MG63 (cell line): Measurements from ENCODE around the gene SHROOM3. TPM values are rescaled to one million over a fixed set of nuclear protein-coding genes. Genes with fewer than 3 reads are reported as not detected.

Experiments used
- DNase-seq: peaks from one replicate; pipeline ENCODE4 v3.0.0-alpha.2; 2020
- H3K27me3 ChIP-seq: fragments of 250-450 bp; sonication (Bioruptor Pico); 2 replicates; pipeline ENCODE4 v1.5.1; 2020; ENCODE audit warnings: mild to moderate bottlenecking, moderate library complexity
- H3K36me3 ChIP-seq: fragments of 250-450 bp; sonication (Bioruptor Pico); 2 replicates; pipeline ENCODE4 v1.5.1; 2020; ENCODE audit warnings: mild to moderate bottlenecking, moderate library complexity
- H3K4me3 ChIP-seq: fragments of 250-450 bp; sonication (Bioruptor Pico); 2 replicates; pipeline ENCODE4 v1.5.1; 2020; ENCODE audit warnings: mild to moderate bottlenecking, moderate library complexity
- H3K9me3 ChIP-seq: fragments of 250-450 bp; sonication (Bioruptor Pico); 2 replicates; pipeline ENCODE4 v1.5.1; 2020; ENCODE audit warnings: mild to moderate bottlenecking, moderate library complexity
- total RNA-seq: library from RNA; depleted of rRNA; stranded (reverse); fragments of >200 nt; shearing (Covaris generic); gene quantifications from 2 replicates; pipeline ENCODE4 v1.2.3, GENCODE V29; 2014; ENCODE audit warnings: low replicate concordance

SHROOM3 gene
- total RNA-seq, 1 experiment from 2014 or later: 10.0 TPM

- Histone ChIP-seq H3K4me3 (no peak overlapping the region), H3K36me3 (no peaks in the 10 kb centered on the region), H3K27me3 (no peaks in the 10 kb centered on the region), H3K9me3 (no peaks in the 10 kb centered on the region)
- no peak for DNase-seq
Measured at GRCh38 chr4:76513482-76513881, 78.5 kb downstream of the SHROOM3 start.

GRCh38 chr4:76514087-76514486 lies 79.1 kb downstream of the SHROOM3 start:
- Histone ChIP-seq H3K36me3 (no peaks in the 10 kb centered on the region), H3K27me3 (no peaks in the 10 kb centered on the region), H3K4me3 (no peak overlapping the region), H3K9me3 (no peaks in the 10 kb centered on the region)
- DNase-seq: no peak

DNA sequence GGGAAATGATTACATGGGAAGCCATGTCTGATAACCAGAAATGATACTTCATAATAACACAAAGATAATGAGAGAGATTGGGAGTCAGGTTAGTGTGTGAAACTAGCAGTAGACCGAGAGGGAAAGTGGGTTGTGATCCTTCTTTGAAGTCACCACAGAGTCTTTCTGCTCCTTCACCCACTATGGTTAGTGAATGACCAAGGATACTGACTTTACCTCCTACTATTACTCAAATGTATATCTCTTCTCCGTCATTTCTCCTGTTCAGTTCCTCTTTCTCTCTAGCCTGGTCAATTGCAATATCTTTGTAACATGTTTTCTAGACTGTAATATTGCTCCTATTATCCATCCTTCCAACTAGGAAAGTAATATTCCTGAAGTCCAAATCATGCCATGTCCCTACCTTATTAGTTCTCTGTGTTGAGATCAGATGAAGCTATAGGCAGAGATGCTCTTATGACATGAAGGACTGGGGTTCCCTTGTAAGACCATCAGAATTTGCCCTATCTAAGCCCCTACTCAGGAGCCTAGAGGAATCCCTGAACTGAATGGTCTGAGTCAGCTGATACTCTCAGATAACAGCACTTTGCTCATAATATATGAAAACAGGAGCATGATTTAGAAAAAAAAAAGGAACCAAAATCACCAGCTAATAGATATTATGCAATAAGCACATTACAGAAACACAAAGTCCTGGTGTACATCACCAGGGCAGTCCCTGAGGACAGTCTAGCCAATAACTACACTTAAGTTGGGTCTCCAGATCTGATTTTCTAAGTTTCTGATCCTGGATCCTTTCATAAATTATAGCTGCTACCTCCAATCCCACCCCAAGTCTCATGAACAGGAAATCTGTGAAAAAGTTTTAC lies 81.2 kb downstream of the SHROOM3 start:
- Histone ChIP-seq H3K27me3 (no peaks in the 10 kb centered on the region), H3K9me3 (no peaks in the 10 kb centered on the region), H3K4me3 (no peak overlapping the region), H3K36me3 (no peaks in the 10 kb centered on the region)
- DNase-seq: no peak

- Histone ChIP-seq H3K9me3 (no peaks in the 10 kb centered on the region), H3K36me3 (no peaks in the 10 kb centered on the region), H3K4me3 (no peak overlapping the region), H3K27me3 (no peaks in the 10 kb centered on the region)
- DNase-seq: no peak
Measured at GRCh38 chr4:76518241-76518640, 83.2 kb downstream of the SHROOM3 start.

DNA sequence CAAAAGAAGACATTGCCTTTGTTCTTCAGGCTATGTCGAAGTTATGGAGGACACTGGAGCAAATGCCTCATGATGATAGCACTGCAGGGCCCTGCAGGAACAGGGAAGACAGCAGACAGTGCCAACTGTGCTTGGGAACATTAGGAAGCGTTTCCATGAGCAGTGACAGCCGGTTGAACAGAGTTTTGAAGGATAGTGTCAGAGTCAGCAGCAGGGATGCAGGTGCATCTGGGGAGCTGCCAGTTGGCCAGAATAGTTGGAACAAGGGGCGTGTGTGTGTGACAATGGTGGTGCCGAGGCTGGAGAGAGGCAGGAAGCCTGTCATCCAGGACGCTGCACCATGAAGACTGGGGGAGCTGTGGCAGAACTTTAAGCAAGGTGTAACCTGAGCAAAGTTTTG lies 88.6 kb downstream of the SHROOM3 start:
- H3K4me3 ChIP-seq: no peak overlapping the region
- no peaks in the 10 kb centered on the region for H3K9me3 ChIP-seq
- no peaks in the 10 kb centered on the region for H3K27me3 ChIP-seq
- no peaks in the 10 kb centered on the region for H3K36me3 ChIP-seq
- DNase-seq: no peak

DNA sequence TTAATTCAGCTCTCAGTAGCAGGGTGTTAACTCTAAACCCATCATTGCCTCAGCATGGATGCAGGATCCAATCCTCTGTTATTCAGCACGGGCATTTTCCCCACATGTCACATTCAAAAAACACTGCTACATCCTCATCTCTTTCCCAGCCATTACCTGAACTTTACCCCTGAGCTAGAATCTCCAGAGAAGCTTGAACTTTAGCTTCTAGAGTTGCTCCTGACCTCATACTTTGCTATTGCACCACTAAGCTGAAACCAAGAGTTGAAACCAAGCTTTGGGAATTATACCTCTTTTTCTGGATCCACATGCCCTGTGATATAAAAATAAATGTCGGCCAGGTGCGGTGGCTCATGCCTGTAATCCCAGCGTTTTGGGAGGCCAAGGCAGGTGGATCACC lies 90.7 kb downstream of the SHROOM3 start:
- Histone ChIP-seq H3K9me3 (no peaks in the 10 kb centered on the region), H3K4me3 (no peak overlapping the region), H3K36me3 (no peaks in the 10 kb centered on the region), H3K27me3 (no peaks in the 10 kb centered on the region)
- DNase-seq: no peak

GRCh38 chr4:76526585-76526990 lies 91.6 kb downstream of the SHROOM3 start:
- no peaks in the 10 kb centered on the region for H3K9me3 ChIP-seq
- no peaks in the 10 kb centered on the region for H3K36me3 ChIP-seq
- no peaks in the 10 kb centered on the region for H3K27me3 ChIP-seq
- H3K4me3 ChIP-seq: no peak overlapping the region
- DNase-seq: no peak

DNA sequence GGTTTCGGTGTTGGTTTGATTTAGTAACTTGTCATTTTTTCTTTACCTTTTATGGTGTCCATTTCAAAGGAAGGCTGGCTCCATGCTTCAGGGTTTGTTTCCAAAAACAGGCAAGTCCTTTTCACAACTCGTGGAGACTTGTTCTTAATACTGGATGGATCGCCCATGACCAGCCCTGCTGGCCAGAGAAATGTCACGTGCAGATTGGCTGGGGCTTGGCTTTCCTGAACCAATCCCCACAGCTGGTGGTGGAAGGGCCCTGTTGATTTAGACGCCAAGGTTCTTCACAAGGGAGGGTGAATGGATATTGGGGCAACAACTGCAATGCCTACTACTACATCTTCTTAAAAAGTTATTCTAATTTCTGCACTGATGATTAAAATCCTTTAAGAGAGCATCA lies 92.6 kb downstream of the SHROOM3 start:
- H3K9me3 ChIP-seq: no peaks in the 10 kb centered on the region
- H3K27me3 ChIP-seq: no peaks in the 10 kb centered on the region
- no peak for DNase-seq
- no peaks in the 10 kb centered on the region for H3K36me3 ChIP-seq
- no peak overlapping the region for H3K4me3 ChIP-seq

- no peak for DNase-seq
- H3K4me3 ChIP-seq: no peak overlapping the region
- H3K9me3 ChIP-seq: no peaks in the 10 kb centered on the region
- no peaks in the 10 kb centered on the region for H3K27me3 ChIP-seq
- H3K36me3 ChIP-seq: no peaks in the 10 kb centered on the region
Measured at GRCh38 chr4:76531597-76531996, 96.6 kb downstream of the SHROOM3 start.

- H3K9me3 ChIP-seq: no peaks in the 10 kb centered on the region
- DNase-seq: no peak
- no peaks in the 10 kb centered on the region for H3K36me3 ChIP-seq
- H3K27me3 ChIP-seq: no peaks in the 10 kb centered on the region
- H3K4me3 ChIP-seq: no peak overlapping the region
Measured at GRCh38 chr4:76532805-76533204, 97.8 kb downstream of the SHROOM3 start.

GRCh38 chr4:76533314-76533713 lies 98.3 kb downstream of the SHROOM3 start:
- Histone ChIP-seq H3K36me3 (no peaks in the 10 kb centered on the region), H3K27me3 (no peaks in the 10 kb centered on the region), H3K4me3 (no peak overlapping the region), H3K9me3 (no peaks in the 10 kb centered on the region)
- DNase-seq: no peak

DNA sequence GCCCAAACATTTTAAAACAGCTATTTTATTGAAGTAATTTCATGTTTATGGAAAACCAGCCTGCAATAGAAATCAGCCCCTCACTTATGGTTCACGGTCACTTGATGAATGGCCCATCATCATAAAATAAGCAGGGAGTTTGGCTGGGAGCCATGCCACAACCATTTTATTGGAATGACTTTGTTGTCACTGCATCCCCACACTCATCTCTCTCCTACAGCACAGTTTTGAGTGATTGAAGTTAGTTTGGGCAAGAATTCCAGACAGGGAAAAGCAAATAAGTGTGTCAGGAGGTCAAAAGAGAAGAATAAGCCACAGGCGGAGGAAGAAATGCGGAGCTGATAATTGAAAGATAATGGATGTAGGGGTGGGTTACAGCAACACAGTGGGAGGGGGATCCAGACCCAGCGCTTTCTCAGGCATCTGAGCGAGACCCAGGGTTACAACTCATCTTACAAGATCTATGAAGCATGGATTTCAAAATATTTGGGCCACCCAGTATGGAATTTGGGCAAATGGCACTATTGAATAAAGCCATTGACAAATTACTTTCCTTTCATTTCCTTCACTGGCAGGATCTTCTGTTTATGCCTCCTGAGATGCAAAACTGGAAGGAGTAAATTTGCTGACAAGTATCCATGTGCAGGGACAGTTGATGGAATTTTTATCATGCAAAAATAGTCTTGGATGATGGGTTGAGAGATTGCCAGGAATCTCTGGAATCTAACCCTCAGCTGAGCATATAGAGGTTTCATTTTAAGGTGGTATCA lies 100.8 kb downstream of the SHROOM3 start:
- no peaks in the 10 kb centered on the region for H3K9me3 ChIP-seq
- H3K4me3 ChIP-seq: no peak overlapping the region
- no peaks in the 10 kb centered on the region for H3K36me3 ChIP-seq
- H3K27me3 ChIP-seq: no peaks in the 10 kb centered on the region
- DNase-seq: no peak

GRCh38 chr4:76536373-76536689 lies 101.3 kb downstream of the SHROOM3 start:
- no peaks in the 10 kb centered on the region for H3K27me3 ChIP-seq
- H3K9me3 ChIP-seq: no peaks in the 10 kb centered on the region
- no peak for DNase-seq
- H3K4me3 ChIP-seq: no peak overlapping the region
- no peaks in the 10 kb centered on the region for H3K36me3 ChIP-seq

DNA sequence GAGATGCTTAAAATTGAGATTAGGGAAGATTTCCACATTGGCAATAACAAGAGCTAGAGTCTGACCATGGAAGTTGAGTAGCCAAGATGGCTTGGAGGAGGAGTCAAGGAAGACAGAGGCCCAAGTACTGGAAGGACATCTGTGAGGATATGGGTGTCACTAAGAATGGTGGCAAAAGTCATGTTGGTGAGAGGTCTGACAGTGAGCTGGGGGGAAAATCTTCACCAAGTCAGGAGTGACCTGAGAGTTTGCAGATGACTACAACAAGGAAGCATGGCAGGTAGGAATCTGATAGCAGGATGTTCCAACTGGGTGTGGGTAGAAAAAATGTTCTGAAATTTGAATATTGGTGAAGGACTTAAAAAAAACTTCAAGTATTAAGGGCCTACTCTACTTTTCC lies 103.3 kb downstream of the SHROOM3 start:
- Histone ChIP-seq H3K9me3 (no peaks in the 10 kb centered on the region), H3K36me3 (no peaks in the 10 kb centered on the region), H3K4me3 (no peak overlapping the region), H3K27me3 (no peaks in the 10 kb centered on the region)
- DNase-seq: no peak

- DNase-seq: no peak
- no peaks in the 10 kb centered on the region for H3K36me3 ChIP-seq
- no peak overlapping the region for H3K4me3 ChIP-seq
- no peaks in the 10 kb centered on the region for H3K27me3 ChIP-seq
- no peaks in the 10 kb centered on the region for H3K9me3 ChIP-seq
Measured at GRCh38 chr4:76539979-76540378, 105.0 kb downstream of the SHROOM3 start.

GRCh38 chr4:76540486-76540885 lies 105.5 kb downstream of the SHROOM3 start:
- no peaks in the 10 kb centered on the region for H3K9me3 ChIP-seq
- H3K4me3 ChIP-seq: no peak overlapping the region
- no peaks in the 10 kb centered on the region for H3K36me3 ChIP-seq
- DNase-seq: no peak
- H3K27me3 ChIP-seq: no peaks in the 10 kb centered on the region

DNA sequence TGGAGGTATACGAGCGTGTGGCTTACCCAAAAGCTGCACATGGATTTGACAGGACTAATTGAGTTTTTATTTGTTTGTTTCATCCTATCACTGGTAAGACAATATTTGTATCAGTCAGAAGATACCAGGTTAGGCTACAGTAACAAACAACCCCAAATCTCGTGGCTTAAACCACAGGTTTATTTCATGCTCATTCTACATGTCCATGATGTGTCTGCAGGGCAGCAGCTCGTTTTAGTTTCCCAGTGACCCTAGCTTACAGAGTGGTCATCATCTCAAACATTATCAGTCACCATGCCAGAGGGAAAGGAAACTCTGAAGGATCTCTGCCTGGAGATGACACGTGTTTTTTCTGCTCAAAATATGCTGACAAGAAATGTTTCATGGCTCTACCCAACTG lies 108.3 kb downstream of the SHROOM3 start:
- no peaks in the 10 kb centered on the region for H3K36me3 ChIP-seq

GRCh38 chr4:76544725-76545124 lies 109.7 kb downstream of the SHROOM3 start:
- H3K4me3 ChIP-seq: no peak overlapping the region
- H3K36me3 ChIP-seq: no peaks in the 10 kb centered on the region
- DNase-seq: no peak
- H3K27me3 ChIP-seq: no peaks in the 10 kb centered on the region
- H3K9me3 ChIP-seq: no peaks in the 10 kb centered on the region

More for the DNA sequence above, 108.3 kb downstream of the SHROOM3 start:
- Histone ChIP-seq H3K9me3 (no peaks in the 10 kb centered on the region), H3K27me3 (no peaks in the 10 kb centered on the region), H3K4me3 (no peak overlapping the region)
- DNase-seq: no peak
